Fibroblast of mammary gland (primary cell): ENCODE measurements around the gene SFXN1.

Experiments
- DNase-seq: peaks from one replicate; pipeline ENCODE4 v3.0.0-alpha.2; 2010; ENCODE audit warnings: low read depth
- H3K4me3 ChIP-seq: 2 replicates; pipeline ENCODE4 v1.5.1; 2011; ENCODE audit warnings: low read depth, mild to moderate bottlenecking, low read length, moderate library complexity; ENCODE audit not compliant: control insufficient read depth
- TF ChIP-seq, protein P1 (sequence below): conservative IDR thresholded peaks from 2 replicates; pipeline ENCODE4 v1.5.1; 2011; ENCODE audit warnings: low read depth, low read length, inconsistent platforms; ENCODE audit not compliant: control insufficient read depth, insufficient read depth

SFXN1 gene

DNA sequence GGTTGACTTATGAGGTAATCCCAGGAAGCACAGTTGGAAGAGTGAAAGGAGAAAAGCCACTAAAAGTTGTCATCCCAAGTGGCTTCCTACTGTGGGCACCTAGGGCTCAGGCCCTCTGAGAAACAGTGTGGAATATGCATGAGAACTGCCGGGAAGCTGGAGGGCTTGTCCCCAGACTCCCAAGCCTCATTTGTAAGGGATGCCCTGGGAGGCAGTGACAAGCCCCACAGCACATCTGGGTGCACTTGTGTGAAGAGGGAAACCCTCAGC lies 64.5 kb downstream of the SFXN1 start:
- TF ChIP-seq, protein P1, sequence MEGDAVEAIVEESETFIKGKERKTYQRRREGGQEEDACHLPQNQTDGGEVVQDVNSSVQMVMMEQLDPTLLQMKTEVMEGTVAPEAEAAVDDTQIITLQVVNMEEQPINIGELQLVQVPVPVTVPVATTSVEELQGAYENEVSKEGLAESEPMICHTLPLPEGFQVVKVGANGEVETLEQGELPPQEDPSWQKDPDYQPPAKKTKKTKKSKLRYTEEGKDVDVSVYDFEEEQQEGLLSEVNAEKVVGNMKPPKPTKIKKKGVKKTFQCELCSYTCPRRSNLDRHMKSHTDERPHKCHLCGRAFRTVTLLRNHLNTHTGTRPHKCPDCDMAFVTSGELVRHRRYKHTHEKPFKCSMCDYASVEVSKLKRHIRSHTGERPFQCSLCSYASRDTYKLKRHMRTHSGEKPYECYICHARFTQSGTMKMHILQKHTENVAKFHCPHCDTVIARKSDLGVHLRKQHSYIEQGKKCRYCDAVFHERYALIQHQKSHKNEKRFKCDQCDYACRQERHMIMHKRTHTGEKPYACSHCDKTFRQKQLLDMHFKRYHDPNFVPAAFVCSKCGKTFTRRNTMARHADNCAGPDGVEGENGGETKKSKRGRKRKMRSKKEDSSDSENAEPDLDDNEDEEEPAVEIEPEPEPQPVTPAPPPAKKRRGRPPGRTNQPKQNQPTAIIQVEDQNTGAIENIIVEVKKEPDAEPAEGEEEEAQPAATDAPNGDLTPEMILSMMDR, result no peak
- no peak overlapping the region for H3K4me3 ChIP-seq
- DNase-seq, result no peak

DNA sequence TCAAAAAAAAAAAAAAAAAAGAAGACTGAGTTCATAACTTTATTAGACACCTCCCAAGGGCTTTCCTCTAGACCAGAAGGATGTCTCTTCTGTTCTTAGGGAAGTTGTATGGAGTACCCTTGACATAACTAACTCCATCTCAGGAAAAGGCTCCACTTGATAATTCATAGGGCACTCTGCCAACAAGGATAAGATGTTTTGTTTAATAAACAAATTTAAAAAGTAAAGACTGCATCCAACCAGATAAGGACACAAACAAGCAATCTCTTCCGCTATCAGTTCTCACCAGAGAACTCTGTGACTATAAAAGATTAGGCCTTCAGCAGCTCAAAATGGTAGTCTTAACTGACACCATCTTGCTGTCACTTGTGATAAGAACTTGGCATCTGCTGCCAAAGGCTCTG lies 65.8 kb downstream of the SFXN1 start:
- DNase-seq, result no peak

DNA sequence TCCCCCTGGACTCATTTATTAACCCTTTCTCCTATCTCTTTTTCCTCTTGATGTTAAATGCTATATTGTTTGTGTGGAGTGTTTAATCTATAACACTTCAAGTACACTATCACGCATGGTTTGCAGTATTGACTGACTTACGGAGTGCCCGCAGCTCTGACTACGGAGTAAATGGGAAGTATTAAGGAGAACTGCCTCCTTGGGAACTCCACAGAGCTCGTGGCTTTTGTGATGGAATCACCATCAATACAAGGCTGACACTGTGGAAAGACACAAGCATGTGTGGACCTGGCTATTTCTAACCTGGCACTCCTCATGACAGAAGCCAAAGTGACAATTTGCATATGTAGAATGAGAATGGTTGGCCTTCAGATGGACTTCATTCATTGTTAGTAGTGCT lies 66.2 kb downstream of the SFXN1 start:
- TF ChIP-seq, protein P1, result no peak
- DNase-seq, result no peak
- H3K4me3 ChIP-seq, result no peak overlapping the region

More for the DNA sequence above, 65.8 kb downstream of the SFXN1 start:
- TF ChIP-seq, protein P1, result no peak
- H3K4me3 ChIP-seq, result no peak overlapping the region

DNA sequence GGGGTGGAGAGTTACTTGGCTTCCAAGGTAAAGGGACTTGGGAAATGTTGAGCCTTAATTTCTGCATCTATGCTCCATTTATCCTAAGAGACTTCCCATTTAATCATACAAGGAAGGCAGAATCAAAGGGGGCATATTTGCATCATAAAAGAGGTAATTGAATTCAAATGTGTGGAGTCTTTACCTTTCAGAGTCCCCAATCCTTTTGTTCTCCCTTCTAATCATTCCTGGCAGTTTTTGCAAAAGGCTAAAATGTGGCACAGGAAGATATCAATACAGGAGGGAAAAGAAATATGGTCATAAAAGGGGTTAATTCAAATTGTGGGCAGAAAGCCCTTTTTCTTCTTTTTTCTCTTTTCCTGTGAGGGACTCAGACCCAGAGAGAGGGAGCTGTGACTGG lies 69.5 kb downstream of the SFXN1 start:
- no peak overlapping the region for H3K4me3 ChIP-seq
- no peak for DNase-seq
- TF ChIP-seq, protein P1, result no peak

DNA sequence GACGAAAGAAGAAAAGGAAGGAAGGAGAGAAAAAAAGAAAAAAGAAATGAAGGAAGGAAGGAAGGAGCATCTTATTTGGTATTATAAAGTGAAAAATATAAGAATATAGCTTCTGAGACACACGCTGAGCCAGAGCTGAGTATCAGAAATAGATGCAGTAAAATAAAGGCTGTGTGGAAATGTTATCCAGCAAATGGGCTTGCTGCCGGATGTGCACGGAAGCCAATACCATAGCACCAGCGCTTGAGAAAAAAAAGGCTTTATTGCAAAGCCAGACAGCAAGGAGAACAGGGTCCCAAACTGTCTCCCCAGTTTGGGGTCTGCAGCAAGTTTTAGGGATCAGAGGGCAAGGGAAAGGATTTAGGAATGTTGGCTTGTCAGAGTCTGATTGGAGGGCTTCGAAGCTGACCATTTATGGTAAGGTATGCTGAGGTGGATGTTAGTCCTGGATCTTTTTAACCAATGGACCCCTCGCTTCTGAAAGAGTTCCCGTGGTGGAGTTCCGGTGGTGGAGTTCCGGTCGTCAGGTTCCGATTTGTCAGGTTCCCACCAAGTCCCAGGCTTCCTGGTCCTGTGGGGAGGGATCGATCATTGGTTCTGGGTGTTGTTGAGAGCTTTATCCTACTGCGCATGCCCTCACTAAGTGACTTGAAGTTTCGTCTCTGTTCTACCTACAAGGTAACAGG lies 70.4 kb downstream of the SFXN1 start:
- H3K4me3 ChIP-seq, result no peak overlapping the region
- TF ChIP-seq, protein P1, result no peak
- DNase-seq, result no peak

DNA sequence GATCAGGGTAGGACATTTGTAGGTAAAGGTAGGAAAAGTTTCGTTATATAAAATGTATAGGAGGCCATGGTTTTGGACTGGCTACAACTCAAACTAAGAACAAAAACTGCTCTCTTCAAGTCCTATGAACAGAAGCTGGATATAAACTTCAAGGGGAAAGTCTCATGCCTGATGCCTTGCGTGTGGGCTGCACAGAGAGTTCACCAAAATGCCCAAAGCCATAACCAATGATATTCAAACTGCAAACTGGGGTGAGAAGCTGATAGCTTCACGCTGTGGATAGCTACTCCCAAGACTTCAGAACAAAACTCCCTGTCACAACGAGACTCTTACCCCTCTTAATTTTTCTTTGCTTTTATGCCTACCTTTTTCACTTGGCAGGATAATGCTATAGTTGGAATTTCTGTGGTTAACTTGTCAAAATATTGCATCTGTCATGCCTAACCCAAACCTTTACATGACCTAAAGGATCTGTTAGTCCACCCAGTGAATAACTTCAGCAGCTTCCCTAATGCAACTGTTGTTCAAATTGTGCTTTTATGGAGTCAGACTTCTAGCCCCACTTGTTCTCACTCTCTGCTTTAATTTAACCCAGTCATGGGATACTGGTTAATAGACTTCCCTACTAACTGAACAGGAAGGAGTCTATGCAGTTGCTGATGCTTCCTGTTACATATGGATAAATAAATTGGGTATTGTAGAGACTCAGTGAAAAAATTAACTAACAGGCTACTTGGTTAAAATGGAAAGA lies 71.9 kb downstream of the SFXN1 start:
- DNase-seq, result no peak
- H3K4me3 ChIP-seq, result no peak overlapping the region
- TF ChIP-seq, protein P1, result no peak
